Measurements from ENCODE around the gene LAP3. TPM values are rescaled to one million over a fixed set of nuclear protein-coding genes. Genes with fewer than 3 reads are reported as not detected.

Gene LAP3
- polyA plus RNA-seq, 1 experiment, result 63.3 TPM

DNA sequence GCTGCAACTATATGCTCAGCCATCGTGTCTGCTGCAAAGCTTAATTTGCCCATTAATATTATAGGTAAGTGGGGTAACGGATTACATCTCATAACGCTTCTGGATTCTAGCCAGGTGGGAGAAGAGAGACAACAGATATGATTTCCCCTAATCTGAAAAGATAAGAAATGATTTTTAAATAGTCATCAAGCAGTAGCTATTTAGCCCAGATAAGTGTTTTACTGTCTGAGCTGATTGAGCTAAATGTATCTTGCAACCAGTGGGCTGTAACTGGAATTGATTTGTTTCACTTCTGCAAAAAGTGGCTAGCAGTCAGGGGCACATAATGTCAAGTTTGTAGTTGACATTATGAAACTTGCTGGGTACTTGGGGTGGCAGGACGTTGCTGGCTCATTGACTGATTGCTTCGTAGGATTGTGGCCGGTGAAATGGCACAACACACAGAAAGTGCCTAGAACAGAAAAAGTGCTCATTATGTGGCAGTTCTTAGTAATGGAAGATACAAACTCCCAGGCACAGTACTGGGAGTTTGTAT, 18.5 kb downstream of the LAP3 start:
- Histone ChIP-seq H3K9me3 (ENCODE audit: control insufficient read depth, insufficient read depth, low read length) (no peaks in the 10 kb centered on the region), H3K4me3 (ENCODE audit: low read depth, low read length) (no peak overlapping the region), H3K27me3 (ENCODE audit: control insufficient read depth, insufficient read depth, low read length) (no peaks in the 10 kb centered on the region), H3K27ac (ENCODE audit: low read depth, low read length) (no peak overlapping the region)
- TF ChIP-seq, protein P1, sequence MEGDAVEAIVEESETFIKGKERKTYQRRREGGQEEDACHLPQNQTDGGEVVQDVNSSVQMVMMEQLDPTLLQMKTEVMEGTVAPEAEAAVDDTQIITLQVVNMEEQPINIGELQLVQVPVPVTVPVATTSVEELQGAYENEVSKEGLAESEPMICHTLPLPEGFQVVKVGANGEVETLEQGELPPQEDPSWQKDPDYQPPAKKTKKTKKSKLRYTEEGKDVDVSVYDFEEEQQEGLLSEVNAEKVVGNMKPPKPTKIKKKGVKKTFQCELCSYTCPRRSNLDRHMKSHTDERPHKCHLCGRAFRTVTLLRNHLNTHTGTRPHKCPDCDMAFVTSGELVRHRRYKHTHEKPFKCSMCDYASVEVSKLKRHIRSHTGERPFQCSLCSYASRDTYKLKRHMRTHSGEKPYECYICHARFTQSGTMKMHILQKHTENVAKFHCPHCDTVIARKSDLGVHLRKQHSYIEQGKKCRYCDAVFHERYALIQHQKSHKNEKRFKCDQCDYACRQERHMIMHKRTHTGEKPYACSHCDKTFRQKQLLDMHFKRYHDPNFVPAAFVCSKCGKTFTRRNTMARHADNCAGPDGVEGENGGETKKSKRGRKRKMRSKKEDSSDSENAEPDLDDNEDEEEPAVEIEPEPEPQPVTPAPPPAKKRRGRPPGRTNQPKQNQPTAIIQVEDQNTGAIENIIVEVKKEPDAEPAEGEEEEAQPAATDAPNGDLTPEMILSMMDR (IDR thresholded peaks at IDR 0.05; ENCODE audit: low read depth, low read length), result no peak
- no peak for DNase-seq (ENCODE audit: low read depth, low spot score)
- POLR2A ChIA-PET, result interaction anchor here (0.6 kb wide), 1 partner anchor 18 kb away, joined by 6 read pairs; no protein-coding TSS in a partner anchor
- CTCF ChIA-PET, result interaction anchor here (1.1 kb wide), 1 partner anchor 19 kb away, joined by 3 read pairs; the partner anchor contains the start of gene MED28

DNA sequence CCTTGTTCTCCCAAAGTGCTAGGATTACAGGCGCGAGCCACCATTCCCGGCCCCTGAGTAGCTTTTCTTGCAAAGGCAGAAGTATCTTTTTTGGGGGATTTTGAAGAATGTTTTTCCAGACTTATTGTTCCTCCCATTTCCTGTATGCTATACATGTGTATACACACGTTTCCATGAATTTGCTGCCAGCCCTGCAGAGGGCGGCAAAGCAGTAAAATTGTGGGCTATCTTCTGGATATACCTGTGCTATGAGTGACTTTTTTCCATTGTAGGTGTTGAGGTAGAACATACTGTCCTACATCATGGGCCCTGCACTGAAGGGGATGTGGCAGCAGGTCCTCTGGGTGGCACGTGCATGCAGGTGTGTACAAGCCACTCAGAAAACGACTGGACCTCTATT, 20.5 kb downstream of the LAP3 start:
- POLR2A ChIA-PET, result no interaction called here
- CTCF ChIA-PET, result interaction anchor here (0.6 to 1.6 kb wide), 8 partner anchors 12 to 212 kb away, joined by 3 to 5 read pairs (median 3); no protein-coding TSS in a partner anchor
- H3K27ac ChIP-seq (ENCODE audit: low read depth, low read length), result no peak overlapping the region
- DNase-seq (ENCODE audit: low read depth, low spot score), result no peak
- TF ChIP-seq, protein P1 (IDR thresholded peaks at IDR 0.05; ENCODE audit: low read depth, low read length), result peak; percentile 51
- H3K9me3 ChIP-seq (ENCODE audit: control insufficient read depth, insufficient read depth, low read length), result no peaks in the 10 kb centered on the region
- no peak overlapping the region for H3K4me3 ChIP-seq (ENCODE audit: low read depth, low read length)
- no peaks in the 10 kb centered on the region for H3K27me3 ChIP-seq (ENCODE audit: control insufficient read depth, insufficient read depth, low read length)

GRCh38 chr4:17599826-17600225, 22.8 kb downstream of the LAP3 start:
- DNase-seq (ENCODE audit: low read depth, low spot score), result no peak
- TF ChIP-seq, protein P1 (IDR thresholded peaks at IDR 0.05; ENCODE audit: low read depth, low read length), result no peak
- no peak overlapping the region for H3K27ac ChIP-seq (ENCODE audit: low read depth, low read length)
- H3K9me3 ChIP-seq (ENCODE audit: control insufficient read depth, insufficient read depth, low read length), result no peaks in the 10 kb centered on the region
- H3K4me3 ChIP-seq (ENCODE audit: low read depth, low read length), result no peak overlapping the region
- no peaks in the 10 kb centered on the region for H3K27me3 ChIP-seq (ENCODE audit: control insufficient read depth, insufficient read depth, low read length)
- POLR2A ChIA-PET, result no interaction called here
- CTCF ChIA-PET, result interaction anchor here (0.7 to 1.2 kb wide), 2 partner anchors 20 to 36 kb away, joined by 3 read pairs; no protein-coding TSS in a partner anchor

DNA sequence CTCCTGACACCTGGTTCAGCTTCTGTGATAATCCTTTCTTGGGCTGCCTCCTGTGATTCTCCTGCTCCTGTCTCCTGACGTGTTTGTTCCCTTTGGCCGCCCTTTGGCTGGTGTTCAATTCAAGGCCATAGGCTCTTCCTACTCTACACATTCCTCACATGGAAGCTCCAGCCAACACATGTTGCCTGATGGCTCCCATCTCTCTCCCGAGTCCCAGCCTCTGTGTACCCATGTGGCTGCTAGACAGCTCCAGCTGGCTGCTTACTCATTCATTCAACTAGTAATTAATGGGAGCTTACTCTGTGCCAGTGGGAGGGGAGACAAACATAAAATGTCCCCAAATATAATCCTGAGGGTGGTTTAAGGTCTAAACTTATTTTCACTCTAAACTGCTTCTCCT, 28.2 kb downstream of the LAP3 start:
- H3K27ac ChIP-seq (ENCODE audit: low read depth, low read length), result no peak overlapping the region
- no peaks in the 10 kb centered on the region for H3K27me3 ChIP-seq (ENCODE audit: control insufficient read depth, insufficient read depth, low read length)
- CTCF ChIA-PET, result no interaction called here
- TF ChIP-seq, protein P1 (IDR thresholded peaks at IDR 0.05; ENCODE audit: low read depth, low read length), result no peak
- no peaks in the 10 kb centered on the region for H3K9me3 ChIP-seq (ENCODE audit: control insufficient read depth, insufficient read depth, low read length)
- no peak for DNase-seq (ENCODE audit: low read depth, low spot score)
- POLR2A ChIA-PET, result no interaction called here
- H3K4me3 ChIP-seq (ENCODE audit: low read depth, low read length), result no peak overlapping the region

DNA sequence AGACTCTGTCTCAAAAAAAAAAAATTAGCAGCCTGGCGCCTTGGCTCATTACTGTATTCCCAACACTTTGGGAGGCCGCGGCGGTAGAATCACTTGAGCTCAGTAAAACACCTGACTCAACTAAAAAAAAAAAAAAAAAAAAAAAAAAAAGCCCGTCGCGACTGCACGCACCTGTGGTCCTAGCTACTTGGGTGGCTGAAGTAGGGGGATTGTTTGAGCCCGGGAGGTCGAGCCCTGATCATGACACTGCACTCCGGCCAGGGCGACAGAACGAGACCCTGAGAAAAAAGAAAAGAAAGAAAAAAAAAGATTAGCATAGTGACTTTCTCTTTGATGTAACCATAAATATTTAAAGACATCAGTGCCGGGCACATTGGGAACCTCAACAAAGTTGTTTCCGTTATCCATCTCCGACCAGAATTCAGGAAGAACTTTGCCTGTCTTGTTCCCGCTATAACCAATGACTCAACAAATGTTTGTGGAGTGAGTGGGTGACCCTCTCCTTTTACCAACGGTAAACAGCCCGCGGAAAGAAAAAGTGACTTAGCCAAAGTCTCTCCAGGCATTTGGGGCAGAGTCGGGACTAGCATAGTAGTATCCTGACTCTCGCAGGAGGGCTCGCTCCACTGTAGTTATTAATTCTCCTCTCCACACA, 36.9 kb downstream of the LAP3 start:
- peak; percentile 56 for DNase-seq (ENCODE audit: low read depth, low spot score)
- H3K27me3 ChIP-seq (ENCODE audit: control insufficient read depth, insufficient read depth, low read length), result no peaks in the 10 kb centered on the region
- TF ChIP-seq, protein P1 (IDR thresholded peaks at IDR 0.05; ENCODE audit: low read depth, low read length), result no peak
- CTCF ChIA-PET, result interaction anchor here (0.6 to 4.7 kb wide), 7 partner anchors 18 to 289 kb away, joined by 3 to 23 read pairs (median 5); no protein-coding TSS in a partner anchor
- H3K4me3 ChIP-seq (ENCODE audit: low read depth, low read length), result peak overlapping the region; percentile 92
- peak overlapping the region; percentile 97 for H3K27ac ChIP-seq (ENCODE audit: low read depth, low read length)
- no peaks in the 10 kb centered on the region for H3K9me3 ChIP-seq (ENCODE audit: control insufficient read depth, insufficient read depth, low read length)
- POLR2A ChIA-PET, result interaction anchor here (0.6 to 2.7 kb wide), 11 partner anchors 10 to 625 kb away, joined by 3 to 19 read pairs (median 5); partner anchors contain the start of genes DCAF16, LAP3 and NCAPG
